Calu3 (cell line): Measurements from ENCODE around the gene SH2B3. TPM values are rescaled to one million over a fixed set of nuclear protein-coding genes. Genes with fewer than 3 reads are reported as not detected.

Experiments
- BruUV-seq: library from RNA; stranded (reverse); fragments of 400-500 nt; replicated peaks from 2 replicates; lab custom pipeline; 2021; lab: Mats Ljungman, UMichigan
- CTCF ChIA-PET: fragments of 300-600 bp; sonication (Branson Sonifier 250); formaldehyde crosslinking; loops from one replicate; lab custom pipeline; 2022; ENCODE audit warnings: antibody characterized with exemption; lab: Charles Lee
- DNase-seq: peaks from one replicate; pipeline ENCODE4 v3.0.0; 2022
- H3K27ac Mint-ChIP-seq: one replicate; pipeline ENCODE4 v1.8.0; 2022; ENCODE audit warnings: mixed read lengths; ENCODE audit not compliant: unreplicated experiment
- H3K27me3 Mint-ChIP-seq: one replicate; pipeline ENCODE4 v1.8.0; 2022; ENCODE audit warnings: mixed read lengths; ENCODE audit not compliant: unreplicated experiment
- H3K36me3 Mint-ChIP-seq: one replicate; pipeline ENCODE4 v1.8.0; 2022; ENCODE audit warnings: mild to moderate bottlenecking, moderate library complexity, mixed read lengths; ENCODE audit not compliant: insufficient read depth, unreplicated experiment
- H3K4me1 Mint-ChIP-seq: one replicate; pipeline ENCODE4 v1.8.0; 2022; ENCODE audit warnings: mild to moderate bottlenecking, low read depth, mixed read lengths; ENCODE audit not compliant: unreplicated experiment
- H3K4me3 Mint-ChIP-seq: one replicate; pipeline ENCODE4 v1.8.0; 2022; ENCODE audit warnings: mild to moderate bottlenecking, low read depth, moderate library complexity, mixed read lengths; ENCODE audit not compliant: unreplicated experiment
- H3K9me3 Mint-ChIP-seq: one replicate; pipeline ENCODE4 v1.8.0; 2022; ENCODE audit warnings: low read depth, mixed read lengths; ENCODE audit not compliant: unreplicated experiment
- CTCF ChIP-seq: fragments of 200-600 bp; IDR thresholded peaks from one replicate; pipeline ENCODE4 v1.8.0; 2022; ENCODE audit warnings: antibody characterized with exemption; ENCODE audit not compliant: unreplicated experiment
- intact Hi-C: fragments of 100-400 bp; cut with micrococcal nuclease; formaldehyde crosslinking; loops from one replicate; pipeline ENCODE4 v1.10.0; 2022; ENCODE audit not compliant: unreplicated experiment
- total RNA-seq: library from RNA; stranded (reverse); gene quantifications from 2 replicates; pipeline ENCODE4 v1.2.3, GENCODE V29; 2022

Gene SH2B3
- total RNA-seq, 1 experiment from 2014 or later, result 14.3 TPM

- Mint-ChIP-seq H3K9me3 (no peaks in the 10 kb centered on the region), H3K27ac (no peak overlapping the region), H3K4me1 (peaks cover 60% of the 10 kb centered on the region), H3K4me3 (no peak overlapping the region), H3K36me3 (peaks cover 46% of the 10 kb centered on the region), H3K27me3 (peaks cover 19% of the 10 kb centered on the region)
- intact Hi-C loops, result no loop called here
- BruUV-seq, result no TSS peak
- CTCF ChIA-PET, result no interaction called here
- DNase-seq, result no peak
- TF ChIP-seq CTCF, result no peak
Measured at GRCh38 chr12:111363578-111363977, 42.1 kb upstream of the SH2B3 start.

GRCh38 chr12:111366075-111366474 is 39.6 kb upstream of the SH2B3 start:
- Mint-ChIP-seq H3K27ac (no peak overlapping the region), H3K4me3 (no peak overlapping the region), H3K4me1 (peaks cover 45% of the 10 kb centered on the region), H3K9me3 (no peaks in the 10 kb centered on the region), H3K27me3 (no peaks in the 10 kb centered on the region), H3K36me3 (peaks cover 54% of the 10 kb centered on the region)
- no TSS peak for BruUV-seq
- intact Hi-C loops, result no loop called here
- no peak for TF ChIP-seq CTCF
- no peak for DNase-seq
- CTCF ChIA-PET, result no interaction called here

- intact Hi-C loops, result no loop called here
- CTCF ChIA-PET, result interaction anchor here (0.9 kb wide), 1 partner anchor 90 kb away, joined by 3 read pairs; no protein-coding TSS in a partner anchor
- BruUV-seq, result no TSS peak
- H3K36me3 Mint-ChIP-seq, result peaks cover 51% of the 10 kb centered on the region
- DNase-seq, result no peak
- H3K27ac Mint-ChIP-seq, result no peak overlapping the region
- TF ChIP-seq CTCF, result no peak
- no peaks in the 10 kb centered on the region for H3K27me3 Mint-ChIP-seq
- no peaks in the 10 kb centered on the region for H3K9me3 Mint-ChIP-seq
- peaks cover 40% of the 10 kb centered on the region for H3K4me1 Mint-ChIP-seq
- no peak overlapping the region for H3K4me3 Mint-ChIP-seq
Measured at GRCh38 chr12:111366583-111366982, 39.1 kb upstream of the SH2B3 start.

- Mint-ChIP-seq H3K9me3 (no peaks in the 10 kb centered on the region), H3K27ac (no peak overlapping the region), H3K4me3 (peak overlapping the region; percentile 83), H3K36me3 (peaks cover 40% of the 10 kb centered on the region), H3K4me1 (peaks cover 31% of the 10 kb centered on the region), H3K27me3 (no peaks in the 10 kb centered on the region)
- intact Hi-C loops, result no loop called here
- CTCF ChIA-PET, result interaction anchor here (0.6 to 1.9 kb wide), 4 partner anchors 30 to 432 kb away, joined by 3 to 7 read pairs (median 3); no protein-coding TSS in a partner anchor
- BruUV-seq, result no TSS peak
- TF ChIP-seq CTCF, result no peak
- peak; percentile 67 for DNase-seq
Measured at GRCh38 chr12:111367661-111368221, 38.0 kb upstream of the SH2B3 start.
